DOHH2 (cell line): ENCODE measurements around the gene AHCYL1.

Experiments used
- CTCF ChIP-seq: fragments of 200-600 bp; sonication (generic); IDR thresholded peaks from one replicate; pipeline ENCODE4 v1.5.1; 2014; ENCODE audit warnings: antibody characterized with exemption, mild to moderate bottlenecking, low read depth, low read length; ENCODE audit not compliant: poor library complexity, severe bottlenecking
- EZH2phosphoT487 ChIP-seq: fragments of 200-600 bp; sonication (generic); IDR thresholded peaks from 2 replicates; pipeline ENCODE4 v1.6.1; 2017; ENCODE audit warnings: borderline replicate concordance, mild to moderate bottlenecking, antibody characterized with exemption, low read length, moderate library complexity, mixed read lengths

GRCh38 chr1:109978761-109979488, 5.6 kb upstream of the AHCYL1 start:
- TF ChIP-seq CTCF, result no peak
- TF ChIP-seq EZH2phosphoT487, result no peak
